ENCODE data around the gene PREX1.

Gene PREX1

DNA sequence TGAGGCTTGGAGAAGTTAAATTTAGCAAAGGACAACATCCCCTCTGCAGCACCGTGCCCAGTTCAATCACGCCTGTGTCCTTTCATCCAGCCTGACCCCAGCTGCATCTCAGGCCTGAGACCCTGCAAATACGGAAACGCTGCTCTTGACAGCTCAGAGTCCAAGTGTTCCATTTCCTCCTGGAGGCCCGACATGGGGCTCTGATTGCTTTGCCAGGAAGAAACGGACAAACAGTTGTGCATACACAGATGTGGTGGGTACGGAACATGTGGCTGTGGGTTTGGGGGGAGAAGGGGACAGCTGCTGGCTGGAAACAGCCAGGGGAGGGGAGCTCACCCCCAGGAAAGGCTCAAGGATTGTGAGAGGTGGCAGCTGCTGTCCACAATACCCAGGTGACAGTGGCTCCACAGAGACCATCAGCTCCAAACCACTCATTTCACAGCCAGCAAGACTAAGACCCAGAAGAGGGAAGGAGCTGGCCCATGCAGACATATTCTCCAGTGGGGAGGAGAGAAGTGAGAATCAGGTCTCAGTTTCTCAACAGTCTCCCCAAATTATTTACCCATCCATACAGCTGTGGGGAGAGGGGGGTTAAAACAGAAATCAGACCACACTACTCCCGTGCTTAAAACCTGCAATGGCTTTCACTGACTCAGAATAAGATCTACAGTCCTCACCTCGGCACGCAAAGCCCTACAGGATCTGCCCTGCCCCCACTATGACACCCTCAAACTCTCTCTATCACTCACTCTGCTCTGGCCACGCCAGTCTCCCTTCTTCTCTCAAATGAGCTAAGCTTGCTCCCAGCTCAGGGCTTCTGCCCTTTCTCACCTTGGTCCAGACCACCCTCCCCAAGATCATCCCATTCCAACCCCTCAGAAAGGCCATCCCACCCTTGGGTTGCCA is 89.1 kb downstream of the PREX1 start:
- Histone ChIP-seq H3K27ac (ENCODE audit: low read depth in 2 of 2, low read length in 2 of 2) (no peak overlapping the region), H3K36me3 (ENCODE audit: control insufficient read depth in 2 of 2, insufficient read depth in 2 of 2, low read length in 2 of 2) (peaks cover 3% of the 10 kb centered on the region in 2 donors), H3K27me3 (ENCODE audit: control insufficient read depth in 2 of 2, insufficient read depth in 2 of 2, low read length in 2 of 2) (no peaks in the 10 kb centered on the region), H3K4me1 (ENCODE audit: control insufficient read depth in 2 of 2, insufficient read depth in 2 of 2, low read length in 2 of 2) (peaks cover 13 to 17% of the 10 kb centered on the region in 2 donors), H3K9ac (ENCODE audit: low read depth in 1 of 2, low read length in 2 of 2) (no peak overlapping the region), H3K9me3 (ENCODE audit: control insufficient read depth in 2 of 2, low read length in 2 of 2) (no peaks in the 10 kb centered on the region), H3K4me3 (ENCODE audit: low read length in 2 of 2) (no peak overlapping the region)

DNA sequence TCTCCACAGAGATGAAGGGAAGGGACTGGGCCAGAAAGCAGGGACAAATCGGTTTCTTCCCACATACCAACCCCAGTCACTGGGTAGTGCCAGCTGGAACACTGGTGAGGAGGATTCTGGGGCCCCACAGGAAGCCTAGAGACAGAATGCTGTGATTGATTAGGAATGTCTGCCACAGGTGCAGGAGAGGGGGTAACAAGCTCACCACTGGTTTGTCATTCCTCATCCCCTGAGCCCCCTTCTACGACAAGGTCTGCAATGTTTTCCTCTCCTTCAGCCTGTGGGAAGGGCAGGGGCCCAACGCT is 89.8 kb downstream of the PREX1 start:
- H3K4me3 ChIP-seq (ENCODE audit: low read length in 2 of 2) = no peak overlapping the region
- no peaks in the 10 kb centered on the region for H3K9me3 ChIP-seq (ENCODE audit: control insufficient read depth in 2 of 2, low read length in 2 of 2)
- no peaks in the 10 kb centered on the region for H3K36me3 ChIP-seq (ENCODE audit: control insufficient read depth in 2 of 2, insufficient read depth in 2 of 2, low read length in 2 of 2)
- H3K27me3 ChIP-seq (ENCODE audit: control insufficient read depth in 2 of 2, insufficient read depth in 2 of 2, low read length in 2 of 2) = no peaks in the 10 kb centered on the region
- peaks cover 13 to 17% of the 10 kb centered on the region in 2 donors for H3K4me1 ChIP-seq (ENCODE audit: control insufficient read depth in 2 of 2, insufficient read depth in 2 of 2, low read length in 2 of 2)
- H3K9ac ChIP-seq (ENCODE audit: low read depth in 1 of 2, low read length in 2 of 2) = no peak overlapping the region
- H3K27ac ChIP-seq (ENCODE audit: low read depth in 2 of 2, low read length in 2 of 2) = no peak overlapping the region

DNA sequence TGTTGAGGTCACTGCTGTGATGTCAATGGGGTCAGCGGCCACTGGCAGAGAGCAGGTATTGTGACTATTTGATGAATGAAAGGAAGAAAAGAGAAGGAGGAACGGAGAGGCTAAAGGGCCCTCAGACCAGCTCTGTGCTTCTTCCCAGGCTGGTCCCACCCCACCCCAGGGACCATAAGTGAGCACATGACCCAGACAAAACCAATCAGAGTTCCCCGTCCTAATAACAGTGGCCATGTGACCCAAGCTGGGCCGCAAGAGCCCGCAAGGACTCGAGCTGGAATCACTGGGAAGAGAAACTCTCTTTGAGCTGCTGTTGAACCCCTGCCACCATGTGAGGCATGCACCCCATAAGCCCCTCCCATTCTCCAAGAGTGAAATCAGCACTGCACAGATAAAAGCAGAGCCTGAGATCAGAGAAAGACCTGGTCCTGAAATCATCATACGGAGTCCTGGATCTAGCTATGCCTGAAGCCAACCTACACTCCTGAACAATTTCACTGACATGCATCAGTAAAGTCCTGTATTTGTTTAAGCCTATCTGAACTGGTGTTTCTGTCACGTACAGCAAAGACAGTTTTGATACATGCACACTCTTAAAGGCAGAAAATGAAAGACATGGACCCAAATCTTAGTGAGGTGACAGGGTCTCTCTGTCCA is 90.2 kb downstream of the PREX1 start:
- no peaks in the 10 kb centered on the region for H3K36me3 ChIP-seq (ENCODE audit: control insufficient read depth in 2 of 2, insufficient read depth in 2 of 2, low read length in 2 of 2)
- no peak overlapping the region for H3K9ac ChIP-seq (ENCODE audit: low read depth in 1 of 2, low read length in 2 of 2)
- H3K4me3 ChIP-seq (ENCODE audit: low read length in 2 of 2) = no peak overlapping the region
- no peaks in the 10 kb centered on the region for H3K27me3 ChIP-seq (ENCODE audit: control insufficient read depth in 2 of 2, insufficient read depth in 2 of 2, low read length in 2 of 2)
- peaks cover 13 to 17% of the 10 kb centered on the region in 2 donors for H3K4me1 ChIP-seq (ENCODE audit: control insufficient read depth in 2 of 2, insufficient read depth in 2 of 2, low read length in 2 of 2)
- no peaks in the 10 kb centered on the region for H3K9me3 ChIP-seq (ENCODE audit: control insufficient read depth in 2 of 2, low read length in 2 of 2)
- H3K27ac ChIP-seq (ENCODE audit: low read depth in 2 of 2, low read length in 2 of 2) = no peak overlapping the region

DNA sequence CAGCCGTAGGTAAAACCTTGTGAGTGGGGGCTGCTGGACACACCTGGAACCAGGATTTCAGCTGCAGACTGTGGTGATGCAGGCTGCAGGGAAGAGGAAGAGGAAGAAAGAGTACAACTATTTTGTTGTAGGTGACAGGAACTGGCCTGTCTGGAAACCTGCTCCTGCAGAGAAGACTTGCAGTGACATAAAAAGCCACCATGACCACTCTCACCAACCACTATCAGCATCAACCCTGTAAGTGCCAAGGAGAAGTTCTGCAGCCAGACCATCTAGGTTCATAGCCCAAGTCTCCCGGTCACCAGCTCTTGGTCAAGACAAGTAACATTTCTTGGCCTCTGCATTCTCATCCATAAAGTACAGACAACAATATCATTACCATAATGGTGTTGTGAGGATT is 91.2 kb downstream of the PREX1 start:
- Histone ChIP-seq H3K27ac (ENCODE audit: low read depth in 2 of 2, low read length in 2 of 2) (no peak overlapping the region), H3K36me3 (ENCODE audit: control insufficient read depth in 2 of 2, insufficient read depth in 2 of 2, low read length in 2 of 2) (no peaks in the 10 kb centered on the region), H3K27me3 (ENCODE audit: control insufficient read depth in 2 of 2, insufficient read depth in 2 of 2, low read length in 2 of 2) (no peaks in the 10 kb centered on the region), H3K4me3 (ENCODE audit: low read length in 2 of 2) (no peak overlapping the region), H3K9me3 (ENCODE audit: control insufficient read depth in 2 of 2, low read length in 2 of 2) (no peaks in the 10 kb centered on the region), H3K9ac (ENCODE audit: low read depth in 1 of 2, low read length in 2 of 2) (no peak overlapping the region), H3K4me1 (ENCODE audit: control insufficient read depth in 2 of 2, insufficient read depth in 2 of 2, low read length in 2 of 2) (peaks cover 13 to 17% of the 10 kb centered on the region in 2 donors)

DNA sequence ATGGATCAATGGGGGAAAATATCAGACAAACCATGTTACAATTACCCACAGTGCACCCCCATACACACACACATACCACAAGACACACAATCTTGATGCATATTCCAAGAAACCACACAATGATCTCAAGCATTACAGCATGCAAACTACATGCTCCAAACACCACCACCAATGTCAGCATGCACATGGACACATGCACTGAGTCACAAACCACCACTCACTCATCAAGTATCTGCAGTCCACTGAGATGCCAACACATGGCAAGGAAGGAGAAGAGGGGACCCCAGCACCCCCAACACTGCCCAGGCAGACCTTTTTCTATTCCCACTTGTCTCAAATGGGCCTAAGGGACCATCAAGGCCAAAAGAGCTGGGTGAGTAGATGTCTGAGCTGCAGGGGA is 91.6 kb downstream of the PREX1 start:
- H3K27ac ChIP-seq (ENCODE audit: low read depth in 2 of 2, low read length in 2 of 2) = no peak overlapping the region
- no peaks in the 10 kb centered on the region for H3K27me3 ChIP-seq (ENCODE audit: control insufficient read depth in 2 of 2, insufficient read depth in 2 of 2, low read length in 2 of 2)
- no peak overlapping the region for H3K9ac ChIP-seq (ENCODE audit: low read depth in 1 of 2, low read length in 2 of 2)
- no peak overlapping the region for H3K4me3 ChIP-seq (ENCODE audit: low read length in 2 of 2)
- H3K9me3 ChIP-seq (ENCODE audit: control insufficient read depth in 2 of 2, low read length in 2 of 2) = no peaks in the 10 kb centered on the region
- H3K36me3 ChIP-seq (ENCODE audit: control insufficient read depth in 2 of 2, insufficient read depth in 2 of 2, low read length in 2 of 2) = no peaks in the 10 kb centered on the region
- H3K4me1 ChIP-seq (ENCODE audit: control insufficient read depth in 2 of 2, insufficient read depth in 2 of 2, low read length in 2 of 2) = peaks cover 13 to 17% of the 10 kb centered on the region in 2 donors

DNA sequence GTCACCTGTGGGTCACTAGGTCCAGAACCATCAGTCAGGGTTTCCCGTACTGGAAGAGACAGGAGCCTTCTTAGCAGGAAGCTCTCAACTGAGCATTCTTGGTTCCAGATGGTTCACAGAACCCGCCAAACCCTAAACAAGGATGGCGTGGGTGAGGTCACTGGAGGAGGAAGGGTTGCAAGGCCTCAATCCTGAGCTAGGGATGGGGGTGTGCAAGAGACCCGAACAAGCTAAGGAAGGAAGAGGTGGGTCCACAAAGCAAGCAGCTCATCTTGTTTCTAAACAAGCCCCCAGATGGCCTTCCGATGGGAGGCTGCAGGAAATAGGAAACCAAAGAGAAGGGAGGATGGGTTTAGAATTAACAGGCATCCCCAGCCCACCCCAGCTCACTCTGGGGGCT is 92.7 kb downstream of the PREX1 start:
- H3K9me3 ChIP-seq (ENCODE audit: control insufficient read depth in 2 of 2, low read length in 2 of 2) = no peaks in the 10 kb centered on the region
- H3K27ac ChIP-seq (ENCODE audit: low read depth in 2 of 2, low read length in 2 of 2) = no peak overlapping the region
- H3K4me3 ChIP-seq (ENCODE audit: low read length in 2 of 2) = no peak overlapping the region
- peaks cover 13 to 17% of the 10 kb centered on the region in 2 donors for H3K4me1 ChIP-seq (ENCODE audit: control insufficient read depth in 2 of 2, insufficient read depth in 2 of 2, low read length in 2 of 2)
- no peaks in the 10 kb centered on the region for H3K27me3 ChIP-seq (ENCODE audit: control insufficient read depth in 2 of 2, insufficient read depth in 2 of 2, low read length in 2 of 2)
- H3K9ac ChIP-seq (ENCODE audit: low read depth in 1 of 2, low read length in 2 of 2) = no peak overlapping the region
- H3K36me3 ChIP-seq (ENCODE audit: control insufficient read depth in 2 of 2, insufficient read depth in 2 of 2, low read length in 2 of 2) = no peaks in the 10 kb centered on the region

DNA sequence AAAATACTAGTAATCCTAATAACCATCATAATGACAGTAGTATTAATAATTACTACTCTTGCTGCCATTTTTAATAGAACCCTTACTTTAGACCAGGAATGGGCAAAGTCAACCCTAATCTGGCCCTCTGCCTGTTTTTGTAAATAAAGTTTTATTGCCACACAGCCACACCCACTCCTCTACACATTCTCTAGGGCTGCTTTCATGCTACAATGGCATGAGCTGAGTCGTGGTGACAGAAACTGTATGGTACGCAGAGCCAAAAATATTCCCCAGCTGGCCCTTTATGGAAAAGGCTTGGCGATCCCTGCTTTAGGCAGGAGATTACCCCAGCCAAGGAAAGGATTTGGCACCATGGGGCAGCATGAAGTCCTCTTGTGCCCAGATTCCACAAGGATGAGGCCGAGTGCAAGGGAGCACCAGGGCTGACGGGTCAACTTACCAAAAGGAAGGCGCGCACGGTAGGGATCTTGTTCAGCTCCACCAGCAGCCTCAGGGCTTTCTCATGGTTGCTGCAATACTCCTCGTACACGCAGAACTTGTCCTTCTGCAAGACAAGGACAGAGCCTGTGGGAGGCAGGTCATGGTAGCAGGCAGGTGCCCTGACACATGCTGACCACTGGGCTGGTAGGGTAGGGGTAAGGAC is 93.6 kb downstream of the PREX1 start:
- Histone ChIP-seq H3K9ac (ENCODE audit: low read depth in 1 of 2, low read length in 2 of 2) (no peak overlapping the region), H3K4me3 (ENCODE audit: low read length in 2 of 2) (no peak overlapping the region), H3K27me3 (ENCODE audit: control insufficient read depth in 2 of 2, insufficient read depth in 2 of 2, low read length in 2 of 2) (no peaks in the 10 kb centered on the region), H3K27ac (ENCODE audit: low read depth in 2 of 2, low read length in 2 of 2) (no peak overlapping the region), H3K36me3 (ENCODE audit: control insufficient read depth in 2 of 2, insufficient read depth in 2 of 2, low read length in 2 of 2) (no peaks in the 10 kb centered on the region), H3K4me1 (ENCODE audit: control insufficient read depth in 2 of 2, insufficient read depth in 2 of 2, low read length in 2 of 2) (peaks cover 13 to 14% of the 10 kb centered on the region in 2 donors), H3K9me3 (ENCODE audit: control insufficient read depth in 2 of 2, low read length in 2 of 2) (no peaks in the 10 kb centered on the region)

DNA sequence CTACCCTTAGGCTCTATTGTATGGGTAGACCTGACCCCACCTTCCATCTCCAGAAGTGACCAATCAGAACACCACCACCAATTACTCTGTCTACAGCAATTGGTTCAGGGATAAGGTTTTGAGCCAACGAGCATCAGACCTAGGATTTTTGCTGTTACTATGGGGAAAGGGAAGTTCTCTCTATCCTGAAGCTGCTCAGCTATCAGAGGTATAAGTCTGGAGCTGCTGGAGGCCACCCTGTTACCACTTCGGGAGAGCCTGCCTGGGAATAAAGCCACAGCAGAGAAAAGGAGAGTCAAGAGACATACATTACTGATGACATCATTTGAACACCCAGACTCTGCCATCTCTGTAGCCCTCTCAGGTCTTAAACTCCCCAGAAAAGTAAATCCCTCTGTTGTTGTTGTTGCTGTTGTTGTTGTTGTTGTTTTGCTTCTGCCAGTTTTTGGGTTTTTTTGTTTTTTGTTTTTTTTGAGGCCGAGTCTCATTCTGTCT is 94.5 kb downstream of the PREX1 start:
- H3K9me3 ChIP-seq (ENCODE audit: control insufficient read depth in 2 of 2, low read length in 2 of 2) = no peaks in the 10 kb centered on the region
- no peak overlapping the region for H3K27ac ChIP-seq (ENCODE audit: low read depth in 2 of 2, low read length in 2 of 2)
- no peak overlapping the region for H3K4me3 ChIP-seq (ENCODE audit: low read length in 2 of 2)
- no peak overlapping the region for H3K9ac ChIP-seq (ENCODE audit: low read depth in 1 of 2, low read length in 2 of 2)
- peaks cover 5 to 7% of the 10 kb centered on the region in 2 donors for H3K4me1 ChIP-seq (ENCODE audit: control insufficient read depth in 2 of 2, insufficient read depth in 2 of 2, low read length in 2 of 2)
- no peaks in the 10 kb centered on the region for H3K36me3 ChIP-seq (ENCODE audit: control insufficient read depth in 2 of 2, insufficient read depth in 2 of 2, low read length in 2 of 2)
- H3K27me3 ChIP-seq (ENCODE audit: control insufficient read depth in 2 of 2, insufficient read depth in 2 of 2, low read length in 2 of 2) = no peaks in the 10 kb centered on the region

DNA sequence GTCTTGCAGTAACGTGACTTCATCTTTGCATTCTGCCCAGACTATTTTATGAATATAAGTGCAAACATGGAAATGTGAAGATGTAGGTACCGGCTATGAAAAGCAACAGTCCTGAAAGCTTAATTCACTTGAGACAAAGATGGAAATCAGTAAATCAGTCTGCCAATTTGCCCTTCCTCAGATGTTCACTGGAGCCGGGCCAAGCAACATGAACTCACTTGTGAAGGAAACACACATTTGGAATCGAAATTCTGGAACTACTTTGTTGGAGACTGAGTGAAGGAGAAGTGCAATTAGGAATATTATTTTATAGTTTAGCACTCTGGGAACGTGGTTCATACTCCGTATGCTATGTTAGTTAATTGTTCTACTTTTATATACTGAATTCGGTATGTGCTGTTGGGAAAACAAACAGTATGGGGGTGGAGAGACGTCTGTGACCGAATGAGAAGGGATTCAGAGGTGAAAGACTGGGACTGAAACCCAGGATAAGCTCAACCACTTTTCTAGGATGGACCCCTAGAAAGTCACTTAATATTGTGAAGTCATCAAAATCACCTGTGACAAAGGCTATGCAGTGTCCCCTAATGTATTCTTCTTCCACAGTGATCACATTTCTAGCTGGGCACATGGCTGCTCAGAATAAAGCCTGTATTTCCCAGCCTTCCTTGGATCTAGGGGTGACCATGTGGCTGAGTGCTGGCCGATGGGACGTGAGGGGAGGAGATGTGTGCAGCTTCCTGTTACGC is 95.5 kb downstream of the PREX1 start:
- Histone ChIP-seq H3K4me3 (ENCODE audit: low read length in 2 of 2) (no peak overlapping the region), H3K9me3 (ENCODE audit: control insufficient read depth in 2 of 2, low read length in 2 of 2) (no peaks in the 10 kb centered on the region)

More for the DNA sequence above, 95.5 kb downstream of the PREX1 start:
- Histone ChIP-seq H3K36me3 (ENCODE audit: control insufficient read depth in 2 of 2, insufficient read depth in 2 of 2, low read length in 2 of 2) (no peaks in the 10 kb centered on the region), H3K27me3 (ENCODE audit: control insufficient read depth in 2 of 2, insufficient read depth in 2 of 2, low read length in 2 of 2) (no peaks in the 10 kb centered on the region), H3K9ac (ENCODE audit: low read depth in 1 of 2, low read length in 2 of 2) (no peak overlapping the region), H3K27ac (ENCODE audit: low read depth in 2 of 2, low read length in 2 of 2) (no peak overlapping the region), H3K4me1 (ENCODE audit: control insufficient read depth in 2 of 2, insufficient read depth in 2 of 2, low read length in 2 of 2) (peaks cover 0 to 3% of the 10 kb centered on the region in 2 donors)

All from mucosa of rectum (tissue), 2 donors.